Renal cortex interstitium (tissue), 11 donors: ENCODE data around the gene SRRM3. TPM values are rescaled to one million over a fixed set of nuclear protein-coding genes. Genes with fewer than 3 reads are reported as not detected.
"Not testable (repeated sequence)": the region's sequence is repeated elsewhere in the genome, so short reads cannot be mapped to it uniquely, and the experiment has no call there.

Experiments
- DNase-seq, 11 donors: peaks; one replicate each; pipeline ENCODE4 v3.0.0-alpha.2; 2013; ENCODE audit warnings: low read depth in 9 of 11, low spot score in 4 of 11; ENCODE audit errors: extremely low read depth in 1 of 11
- polyA plus RNA-seq, 3 donors: library from polyadenylated mRNA; unstranded; fragments of 120-200 nt; gene quantifications; one replicate each; pipeline ENCODE4 v1.2.1, GENCODE V29; 2013; ENCODE audit not compliant: insufficient read length in 3 of 3

Gene SRRM3
- polyA plus RNA-seq, 3 donors: 1.00 to 2.3 (median 2.3) TPM

DNA sequence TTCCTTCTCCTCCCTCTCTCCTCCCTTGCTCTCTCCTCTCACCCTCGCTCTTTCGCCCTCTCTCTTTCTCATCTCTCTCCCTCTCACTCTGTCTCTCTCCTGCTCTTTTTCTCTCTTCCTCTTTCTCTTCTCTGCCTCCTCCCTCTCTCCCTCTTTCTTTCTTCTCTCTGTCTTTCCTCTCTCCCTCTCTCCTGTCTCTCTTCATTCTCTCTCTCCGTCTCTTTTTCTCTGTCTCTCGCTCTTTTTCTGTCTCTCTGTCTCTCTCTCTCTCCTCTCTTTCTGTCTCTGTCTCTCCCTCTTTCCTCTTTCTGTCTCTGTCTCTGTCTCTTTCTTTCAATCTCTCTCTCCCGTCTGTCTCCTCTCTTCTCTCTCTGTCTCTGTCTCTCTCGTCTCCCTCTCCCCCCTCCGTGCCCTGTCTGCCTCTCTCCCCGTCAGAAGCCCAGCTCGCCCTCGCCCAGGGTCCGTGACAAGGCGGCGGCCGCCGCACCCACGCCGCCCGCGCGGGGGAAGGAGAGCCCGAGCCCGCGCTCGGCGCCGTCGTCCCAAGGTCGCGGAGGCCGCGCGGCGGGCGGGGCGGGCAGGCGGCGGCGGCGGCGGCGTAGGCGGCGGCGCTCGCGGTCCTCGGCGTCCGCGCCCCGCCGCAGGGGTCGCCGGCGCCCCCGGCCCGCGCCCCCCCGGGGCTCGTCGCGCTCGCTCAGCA is 79.5 kb downstream of the SRRM3 start:
- no peak for DNase-seq

DNA sequence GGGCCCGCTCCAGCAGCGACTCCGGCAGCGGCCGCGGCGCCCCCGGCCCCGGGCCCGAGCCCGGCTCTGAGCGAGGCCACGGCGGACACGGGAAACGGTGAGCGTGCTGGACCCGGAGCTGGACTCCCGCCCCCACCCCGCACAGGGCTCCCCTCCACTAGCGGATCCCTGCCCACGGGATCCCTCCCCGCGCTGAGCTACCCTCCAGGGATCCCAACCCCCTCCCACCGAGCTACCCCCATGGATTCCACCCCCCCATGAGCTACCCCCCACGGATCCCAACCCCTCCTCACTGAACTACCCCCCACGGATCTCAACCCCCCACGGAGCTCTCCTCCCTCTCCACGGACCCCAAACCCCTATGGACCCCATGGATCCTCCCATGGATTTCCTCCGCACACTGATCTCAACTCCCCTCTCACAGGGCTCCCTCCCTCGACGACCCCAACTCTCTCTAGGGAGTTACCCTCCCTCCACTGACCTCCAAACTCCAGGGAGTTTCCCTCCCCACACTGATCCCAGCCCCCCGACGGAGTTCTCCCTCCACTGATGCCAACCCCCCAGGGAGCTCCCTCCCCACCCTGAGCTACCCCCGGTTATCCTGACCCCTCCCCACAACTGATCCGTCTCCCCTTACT is 80.1 kb downstream of the SRRM3 start:
- DNase-seq: no peak

GRCh38 chr7:76282344-76283253 is 80.9 kb downstream of the SRRM3 start:
- no peak for DNase-seq

- no peak for DNase-seq
Observed at GRCh38 chr7:76283254-76284159, 81.8 kb downstream of the SRRM3 start.

DNA sequence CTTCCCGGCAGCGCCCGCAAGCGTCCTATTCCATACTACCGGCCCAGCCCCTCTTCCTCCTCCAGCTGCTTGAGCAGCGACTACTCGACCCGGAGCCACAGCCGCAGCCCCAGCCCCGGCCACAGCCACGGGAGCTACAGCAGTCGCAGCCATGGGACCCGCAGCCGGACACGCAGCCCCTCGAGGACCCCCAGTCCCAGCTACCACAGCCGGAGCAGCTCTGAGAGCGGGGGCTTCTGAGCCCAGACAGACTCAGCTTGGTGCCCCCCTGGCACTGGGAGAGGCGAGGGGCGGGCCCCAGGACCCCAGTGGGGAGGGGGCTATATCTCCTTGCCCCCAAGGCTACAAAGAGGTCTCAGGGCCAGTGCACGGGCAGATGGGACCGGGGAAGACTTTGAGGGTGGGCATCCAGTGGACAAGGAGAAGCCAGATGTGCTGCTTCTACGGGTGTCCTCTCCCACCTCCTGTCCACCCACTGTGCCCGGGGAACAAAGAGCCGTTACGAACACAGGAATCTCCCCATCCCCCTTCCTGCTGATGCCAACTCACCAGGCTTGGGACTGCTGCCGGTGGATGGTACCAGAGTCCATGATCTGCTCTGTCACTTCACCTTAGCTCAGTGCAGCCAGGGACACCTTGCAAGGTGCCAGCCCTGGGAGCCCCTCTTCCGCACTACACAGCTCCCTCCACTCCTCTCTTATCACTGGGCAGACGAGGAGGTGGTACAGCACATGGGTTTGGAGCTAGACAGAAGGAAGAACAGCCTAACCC is 84.1 kb downstream of the SRRM3 start:
- no peak for DNase-seq

DNA sequence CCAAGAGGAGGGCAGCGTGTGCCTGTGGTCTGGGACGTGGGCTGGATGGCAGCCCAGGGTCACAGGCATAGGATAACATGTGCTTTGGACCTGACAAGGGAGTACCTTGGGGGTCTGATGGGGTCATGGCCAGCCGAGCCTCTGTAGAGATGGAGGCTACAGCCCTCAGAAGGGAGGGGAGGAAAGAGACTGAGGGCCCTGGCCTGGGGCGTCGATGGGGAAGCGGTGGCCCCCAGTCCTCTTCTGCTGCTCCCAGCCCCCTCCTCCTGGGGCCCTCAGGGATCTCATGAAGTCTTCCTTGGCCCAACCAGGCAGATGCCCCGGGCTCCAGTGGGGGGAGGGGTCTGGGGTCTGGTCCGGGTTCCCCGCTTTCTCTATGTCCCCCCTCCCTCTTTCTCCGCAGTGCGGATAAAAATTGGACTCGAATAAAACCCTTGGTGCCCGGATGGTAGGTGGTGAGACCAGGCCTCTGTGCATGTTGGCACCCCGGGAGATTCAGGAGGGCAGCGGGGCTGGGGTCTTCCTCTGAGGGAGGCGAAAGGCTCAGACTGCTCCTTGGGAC is 85.2 kb downstream of the SRRM3 start:
- no peak for DNase-seq

DNA sequence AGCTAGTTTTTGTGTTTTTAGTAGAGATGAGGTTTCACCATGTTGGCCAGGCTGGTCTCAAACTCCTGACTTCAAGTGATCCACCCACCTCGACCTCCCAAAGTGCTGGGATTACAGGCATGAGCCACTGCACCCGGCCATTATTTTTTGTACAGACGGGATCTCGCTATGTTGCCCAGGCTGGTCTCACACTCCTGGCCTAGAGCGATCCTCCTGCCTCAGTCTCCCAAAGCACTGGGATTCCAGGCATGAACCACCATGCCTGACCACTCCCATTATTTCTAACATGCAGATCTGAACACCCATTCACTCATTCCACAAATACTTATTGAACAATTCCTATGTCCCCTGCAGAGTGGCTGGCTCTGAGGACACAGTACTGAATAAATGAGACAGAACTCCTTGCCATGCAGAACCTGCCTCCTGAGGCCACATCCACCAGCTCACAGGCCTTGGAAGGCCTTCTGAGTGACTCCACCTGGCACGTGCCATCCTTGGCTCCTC is 89.2 kb downstream of the SRRM3 start:
- DNase-seq: not testable (repeated sequence)

GRCh38 chr7:76291351-76292212 is 89.9 kb downstream of the SRRM3 start:
- peak in 9 of 11 donors; percentile 75 to 85 (median 80) for DNase-seq

DNA sequence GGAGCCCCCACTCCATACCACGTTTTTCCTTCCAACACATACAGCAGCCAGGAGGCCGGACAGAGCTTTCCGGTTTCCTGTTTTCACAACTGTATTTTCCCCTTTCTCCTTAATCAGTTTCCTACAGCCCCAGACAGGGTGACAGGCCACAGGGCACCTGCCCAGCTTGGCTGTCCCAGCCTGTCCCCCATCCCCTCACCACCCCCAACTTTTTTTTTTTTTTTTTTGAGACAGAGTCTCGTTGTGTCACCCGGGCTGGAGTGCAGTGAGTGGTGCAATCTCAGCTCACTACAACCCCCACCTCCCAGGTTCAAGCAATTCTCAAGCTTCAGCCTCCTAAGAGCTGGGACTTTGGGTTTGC is 90.5 kb downstream of the SRRM3 start:
- DNase-seq: no peak

GRCh38 chr7:76292911-76293310 is 91.2 kb downstream of the SRRM3 start:
- DNase-seq: not testable (repeated sequence)

DNA sequence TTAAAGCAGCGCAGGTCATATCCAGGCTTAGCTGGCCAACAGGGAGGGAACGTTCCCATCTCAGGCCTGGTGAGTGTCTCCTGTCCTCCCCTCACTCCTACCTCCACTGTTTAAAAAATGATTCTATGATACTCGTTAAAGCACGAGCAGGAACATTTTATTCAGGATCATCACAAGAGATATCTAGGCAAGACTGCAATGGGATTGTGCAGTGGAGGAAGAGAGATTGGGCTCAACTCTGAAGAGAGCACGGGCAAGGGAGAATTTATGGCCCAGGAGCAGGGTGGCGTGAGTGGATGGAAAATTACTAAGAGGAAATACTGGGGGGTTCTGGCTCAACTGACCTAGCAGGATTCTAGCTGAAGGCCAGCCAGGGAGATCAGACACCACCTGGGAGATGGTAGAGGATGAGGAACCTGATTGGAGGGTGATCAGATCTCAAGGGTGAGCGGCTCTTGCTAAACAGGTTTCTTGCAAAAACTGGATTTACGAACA is 91.8 kb downstream of the SRRM3 start:
- no peak for DNase-seq

DNA sequence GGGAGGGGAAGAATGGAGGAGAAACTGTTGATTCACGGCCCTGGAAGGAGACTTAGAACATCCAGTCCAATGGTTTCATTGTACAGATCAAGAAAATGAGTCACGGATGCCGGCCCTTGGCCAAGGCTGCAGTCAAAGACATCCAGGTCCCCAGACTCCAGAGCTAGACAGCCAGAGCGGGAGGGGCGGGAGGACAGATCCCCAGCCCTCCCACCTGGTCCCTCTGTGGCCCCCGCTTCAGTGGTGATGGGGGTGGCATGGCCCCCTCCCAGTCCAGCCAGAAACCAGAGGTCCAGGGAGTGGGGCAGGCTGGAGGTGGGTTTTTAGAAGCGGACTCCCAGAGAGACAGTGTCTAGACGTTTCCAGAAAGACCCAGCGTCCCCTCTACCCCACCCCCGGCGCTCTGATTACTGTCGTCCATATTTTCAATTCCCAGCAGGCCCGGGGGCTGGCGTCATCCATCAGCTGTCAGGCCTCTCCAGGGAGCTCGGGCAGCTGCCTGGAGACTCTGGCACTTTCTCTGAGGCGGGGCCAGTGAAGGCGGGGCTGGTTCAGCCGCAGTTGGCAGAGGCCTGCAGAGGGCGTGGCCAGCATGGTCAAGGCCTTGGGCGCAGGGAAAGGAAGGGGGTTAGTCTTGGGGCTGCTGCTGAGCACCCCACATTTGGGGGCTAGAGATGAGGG is 92.8 kb downstream of the SRRM3 start:
- peak in 7 of 11 donors; percentile 57 to 85 (median 81) for DNase-seq

- no peak for DNase-seq
Observed at GRCh38 chr7:76296743-76297740, 95.3 kb downstream of the SRRM3 start.

DNA sequence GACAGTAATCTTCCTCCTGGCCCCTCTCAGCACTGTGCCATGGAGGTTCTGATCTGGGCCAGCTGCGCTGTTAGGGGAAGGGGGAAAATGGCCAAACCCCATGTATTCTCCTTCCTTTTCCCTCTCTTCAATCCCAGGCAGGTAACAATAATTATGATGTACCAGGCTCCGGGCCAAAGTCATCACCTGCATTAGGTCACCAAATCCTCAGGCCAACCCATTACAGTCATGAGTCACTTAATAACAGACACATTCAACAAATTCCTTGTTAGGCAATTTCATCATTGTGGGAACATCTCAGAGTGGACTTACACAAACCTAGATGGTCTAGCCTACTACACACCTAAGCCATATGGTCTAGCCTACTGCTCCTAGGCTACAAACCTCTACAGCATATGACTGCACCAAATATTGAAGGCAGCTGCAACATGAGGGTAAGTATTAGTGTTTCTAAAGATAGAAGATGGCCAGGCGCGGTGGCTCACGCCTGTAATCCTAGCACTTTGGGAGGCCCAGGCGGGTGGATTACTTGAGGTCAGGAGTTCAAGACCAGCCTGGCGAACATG is 98.6 kb downstream of the SRRM3 start:
- DNase-seq: no peak

DNA sequence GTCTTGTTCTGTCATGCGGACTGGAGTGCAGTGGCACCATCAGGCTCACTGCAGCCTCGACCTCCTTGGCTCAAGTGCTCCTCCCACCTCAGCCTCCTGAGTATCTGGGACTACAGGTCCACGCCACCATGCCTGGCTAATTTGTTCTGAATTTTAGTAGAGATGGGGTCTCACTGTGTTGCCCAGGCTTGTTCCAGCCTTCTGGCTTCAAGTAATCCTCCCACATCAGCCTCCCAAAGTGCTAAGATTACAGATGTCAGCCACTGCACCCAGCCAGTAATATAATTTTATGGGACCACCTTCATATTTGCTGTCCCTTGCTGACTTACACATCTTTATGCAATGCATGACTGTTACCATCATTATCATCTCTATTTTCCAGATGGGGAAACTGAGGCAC is 99.3 kb downstream of the SRRM3 start:
- DNase-seq: no peak
